Gastroesophageal sphincter (tissue), 4 donors: ENCODE data around the gene WNT5B. TPM values are rescaled to one million over a fixed set of nuclear protein-coding genes. Genes with fewer than 3 reads are reported as not detected.

Source experiments
- ATAC-seq: fragments of 150-250 bp; one replicate; pipeline ENCODE4 v1.9.1; 2016; ENCODE audit warnings: mild to moderate bottlenecking, moderate library complexity
- H3K27ac ChIP-seq, 4 donors: fragments of 200-600 bp; sonication (generic) in 3 of 4; 1 replicate in 3 of 4; 2 replicates in 1 of 4; pipeline ENCODE4 v1.5.1; 2016 to 2019
- H3K27me3 ChIP-seq: fragments of 200-600 bp; sonication (generic); one replicate; pipeline ENCODE4 v1.5.1; 2019
- H3K36me3 ChIP-seq, 2 donors: fragments of 200-600 bp; sonication (generic); one replicate each; pipeline ENCODE4 v1.5.1; 2019; ENCODE audit warnings: control low read depth in 1 of 2
- H3K4me1 ChIP-seq, 3 donors: fragments of 200-600 bp; sonication (generic); 1 replicate in 2 of 3; 2 replicates in 1 of 3; pipeline ENCODE4 v1.5.1; 2016 to 2019; ENCODE audit warnings: control low read depth in 2 of 3
- H3K4me3 ChIP-seq, 2 donors: fragments of 200-600 bp; sonication (generic); one replicate each; pipeline ENCODE4 v1.5.1; 2019; ENCODE audit warnings: mild to moderate bottlenecking in 1 of 2, moderate library complexity in 1 of 2
- H3K9me3 ChIP-seq, 3 donors: fragments of 200-600 bp; sonication (generic); one replicate each; pipeline ENCODE4 v1.5.1; 2017 to 2019; ENCODE audit warnings: control low read depth in 2 of 3
- EP300 ChIP-seq: sonication (generic); formaldehyde crosslinking; IDR thresholded peaks from one replicate; pipeline ENCODE4 v1.6.1; 2017; ENCODE audit warnings: antibody characterized with exemption, mild to moderate bottlenecking
- POLR2A ChIP-seq, 2 donors: fragments of 450-650 bp; IDR thresholded peaks; one replicate each; pipeline ENCODE4 v1.6.1; 2017; ENCODE audit warnings: antibody characterized with exemption in 2 of 2, mild to moderate bottlenecking in 2 of 2, moderate library complexity in 1 of 2
- POLR2AphosphoS5 ChIP-seq: sonication (generic); formaldehyde crosslinking; IDR thresholded peaks from one replicate; pipeline ENCODE4 v1.6.1; 2017; ENCODE audit warnings: antibody characterized with exemption
- WGBS, 2 donors: methylation state at CpG; one replicate each; pipeline ENCODE4 v1.1.5; 2018; ENCODE audit warnings: low coverage in 1 of 2; 5-methylcytosine and 5-hydroxymethylcytosine counted together
- total RNA-seq, 4 donors: library from RNA; depleted of rRNA; stranded (reverse); fragments of >200 nt; gene quantifications; one replicate each; pipeline ENCODE4 v1.1.0, GENCODE V29; 2016
- TF ChIP-seq, protein P1 (sequence below), 4 experiments: fragments of 200-600 bp in 2 of 4; fragments of 450-650 bp in 2 of 4; sonication (generic) in 1 of 4; IDR thresholded peaks; one replicate each; pipeline ENCODE4 v1.5.1; 2017 to 2019; ENCODE audit warnings: antibody characterized with exemption in 4 of 4, mild to moderate bottlenecking in 2 of 4, moderate library complexity in 2 of 4

The WNT5B gene
- total RNA-seq, 4 donors from 2014 or later = 9.4 to 76.5 (median 26.3) TPM

DNA sequence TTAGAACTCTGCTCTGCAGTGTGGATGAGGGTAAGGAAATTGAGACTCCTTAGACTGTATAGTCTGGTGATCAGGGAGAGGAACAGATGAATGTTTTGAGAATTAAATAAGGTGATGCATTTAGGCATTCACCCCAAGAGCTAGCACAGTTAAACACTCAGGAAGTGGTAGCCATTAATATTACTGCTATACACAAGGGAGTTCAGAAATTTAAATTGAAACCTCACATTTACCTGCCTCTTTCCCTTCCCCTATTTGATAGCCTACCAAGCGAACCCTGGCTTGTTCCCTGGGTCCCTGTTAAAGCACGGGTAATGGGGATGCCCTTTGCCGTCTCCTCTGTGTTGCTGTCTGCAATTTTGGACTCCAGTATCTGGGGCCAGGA is 18.2 kb downstream of the WNT5B start:
- ATAC-seq = no peak
- H3K4me3 ChIP-seq = no peak overlapping the region
- H3K4me1 ChIP-seq = peaks cover 9 to 74% (median 30%) of the 10 kb centered on the region in 3 donors
- H3K9me3 ChIP-seq = no peaks in the 10 kb centered on the region
- H3K27ac ChIP-seq = peak overlapping the region in 1 of 4 donors; percentile 64
- TF ChIP-seq EP300 = no peak
- no peak for TF ChIP-seq POLR2A (IDR thresholded peaks at IDR 0.05)
- no peak for TF ChIP-seq POLR2AphosphoS5
- TF ChIP-seq, protein P1, sequence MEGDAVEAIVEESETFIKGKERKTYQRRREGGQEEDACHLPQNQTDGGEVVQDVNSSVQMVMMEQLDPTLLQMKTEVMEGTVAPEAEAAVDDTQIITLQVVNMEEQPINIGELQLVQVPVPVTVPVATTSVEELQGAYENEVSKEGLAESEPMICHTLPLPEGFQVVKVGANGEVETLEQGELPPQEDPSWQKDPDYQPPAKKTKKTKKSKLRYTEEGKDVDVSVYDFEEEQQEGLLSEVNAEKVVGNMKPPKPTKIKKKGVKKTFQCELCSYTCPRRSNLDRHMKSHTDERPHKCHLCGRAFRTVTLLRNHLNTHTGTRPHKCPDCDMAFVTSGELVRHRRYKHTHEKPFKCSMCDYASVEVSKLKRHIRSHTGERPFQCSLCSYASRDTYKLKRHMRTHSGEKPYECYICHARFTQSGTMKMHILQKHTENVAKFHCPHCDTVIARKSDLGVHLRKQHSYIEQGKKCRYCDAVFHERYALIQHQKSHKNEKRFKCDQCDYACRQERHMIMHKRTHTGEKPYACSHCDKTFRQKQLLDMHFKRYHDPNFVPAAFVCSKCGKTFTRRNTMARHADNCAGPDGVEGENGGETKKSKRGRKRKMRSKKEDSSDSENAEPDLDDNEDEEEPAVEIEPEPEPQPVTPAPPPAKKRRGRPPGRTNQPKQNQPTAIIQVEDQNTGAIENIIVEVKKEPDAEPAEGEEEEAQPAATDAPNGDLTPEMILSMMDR (IDR thresholded peaks at IDR 0.05) = no peak
- peaks cover 0 to 33% of the 10 kb centered on the region in 2 donors for H3K36me3 ChIP-seq
- H3K27me3 ChIP-seq = no peaks in the 10 kb centered on the region
- 73 to 100% methylated on average over 2 to 3 of the region's 3 CpGs for WGBS, 2 donors

- H3K4me3 ChIP-seq = no peak overlapping the region
These were observed 21.4 kb downstream of the WNT5B start for GRCh38 chr12:1650260-1650977.

DNA sequence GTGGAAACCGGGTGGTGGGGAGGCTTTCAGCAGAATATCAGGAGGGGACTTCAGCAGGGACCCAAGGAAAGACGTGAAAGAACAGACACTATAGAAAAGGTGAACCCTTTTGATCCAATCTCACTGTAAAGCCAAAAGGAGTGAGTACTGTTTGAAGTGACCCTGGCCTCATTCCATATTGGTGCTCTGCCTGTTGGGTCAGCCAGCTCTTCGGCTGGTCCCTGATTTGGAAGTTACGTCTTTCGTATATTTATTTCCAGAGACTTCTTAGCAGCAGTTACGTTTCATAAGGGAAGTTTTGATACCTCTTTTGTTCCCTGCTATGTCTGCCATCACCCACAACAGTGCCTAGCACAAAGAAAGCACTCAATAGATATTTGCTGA is 21.9 kb downstream of the WNT5B start:
- Histone ChIP-seq H3K4me1 (peaks cover 6 to 52% (median 16%) of the 10 kb centered on the region in 3 donors), H3K27ac (peak overlapping the region; percentile 34 to 75 (median 68)), H3K27me3 (no peaks in the 10 kb centered on the region), H3K36me3 (peaks cover 0 to 23% of the 10 kb centered on the region in 2 donors), H3K9me3 (no peaks in the 10 kb centered on the region), H3K4me3 (no peak overlapping the region)
- TF ChIP-seq, protein P1 (IDR thresholded peaks at IDR 0.05) = no peak
- TF ChIP-seq POLR2A (IDR thresholded peaks at IDR 0.05) (no peak), EP300 (no peak), POLR2AphosphoS5 (no peak)
- 16 to 29% methylated on average over 5 to 6 of the region's 6 CpGs for WGBS, 2 donors
- ATAC-seq = no peak

More at GRCh38 chr12:1650260-1650977, 21.4 kb downstream of the WNT5B start:
- Histone ChIP-seq H3K4me1 (peaks cover 6 to 57% (median 16%) of the 10 kb centered on the region in 3 donors), H3K27ac (peak overlapping the region; percentile 34 to 75 (median 68)), H3K27me3 (no peaks in the 10 kb centered on the region), H3K36me3 (peaks cover 0 to 28% of the 10 kb centered on the region in 2 donors), H3K9me3 (no peaks in the 10 kb centered on the region)
- ATAC-seq = no peak
- 9 to 12% methylated on average over 5 of the region's 5 CpGs for WGBS, 2 donors
- TF ChIP-seq, protein P1 (IDR thresholded peaks at IDR 0.05) = no peak
- TF ChIP-seq POLR2AphosphoS5 (no peak), POLR2A (IDR thresholded peaks at IDR 0.05) (no peak), EP300 (no peak)

DNA sequence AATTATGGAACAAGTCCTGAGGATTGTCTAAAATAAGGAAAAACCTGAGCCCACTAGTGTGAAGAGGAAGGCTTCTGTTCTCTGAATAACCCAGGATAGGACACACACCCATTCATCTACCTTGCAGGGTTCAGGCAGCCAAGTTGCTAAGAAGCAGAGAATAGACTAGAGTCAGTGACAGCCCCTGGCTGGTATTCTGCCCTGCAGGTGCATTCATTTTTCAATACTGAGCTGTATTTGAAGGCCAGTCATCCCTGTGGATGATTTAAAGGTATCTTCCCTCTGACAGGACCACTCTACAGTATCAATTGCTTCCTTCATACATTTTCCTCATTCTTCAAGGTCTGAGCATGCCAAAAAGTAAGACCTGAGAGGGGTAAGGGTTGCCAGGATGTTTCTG is 22.9 kb downstream of the WNT5B start:
- TF ChIP-seq EP300 (no peak), POLR2A (IDR thresholded peaks at IDR 0.05) (no peak), POLR2AphosphoS5 (no peak)
- TF ChIP-seq, protein P1 (IDR thresholded peaks at IDR 0.05) = no peak
- Histone ChIP-seq H3K4me1 (peaks cover 6 to 51% (median 16%) of the 10 kb centered on the region in 3 donors), H3K27ac (peak overlapping the region in 2 of 4 donors; percentile 72 to 75), H3K27me3 (no peaks in the 10 kb centered on the region), H3K9me3 (no peaks in the 10 kb centered on the region), H3K4me3 (no peak overlapping the region), H3K36me3 (peaks cover 0 to 13% of the 10 kb centered on the region in 2 donors)
- no peak for ATAC-seq
